Activated CD4-positive, alpha-beta T cell treated with anti-CD3 and anti-CD28 coated beads, Interleukin-2, amount 50 U/mL, for 16 hours (primary cell): ENCODE data around the gene SLC22A15.
"Not testable (repeated sequence)": the region's sequence is repeated elsewhere in the genome, so short reads cannot be mapped to it uniquely, and the experiment has no call there.

Experiments used
- DNase-seq: peaks from one replicate; pipeline ENCODE4 v3.0.0-alpha.2; 2020

The SLC22A15 gene

GRCh38 chr1:115982400-115982799 lies 6.1 kb downstream of the SLC22A15 start:
- DNase-seq, result no peak

GRCh38 chr1:115983584-115983983 lies 7.3 kb downstream of the SLC22A15 start:
- no peak for DNase-seq

DNA sequence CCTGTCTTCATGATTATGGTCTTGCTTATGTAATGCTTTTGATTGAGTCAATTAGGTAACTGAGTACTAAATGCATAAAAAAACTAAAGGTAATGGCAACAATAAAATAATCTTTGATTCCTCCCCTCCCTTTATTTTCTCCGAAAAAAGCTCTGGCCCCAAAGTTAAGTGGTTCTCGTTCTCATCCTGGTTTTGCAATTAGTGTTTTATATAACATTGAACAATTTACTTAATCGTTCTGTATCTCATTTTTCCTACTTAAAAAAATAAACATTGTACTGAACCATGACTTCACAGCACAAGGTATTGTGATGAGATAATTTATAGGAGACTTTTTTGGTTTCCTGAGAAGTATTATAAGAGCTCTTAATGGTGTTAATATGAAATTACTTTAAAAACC lies 11.3 kb downstream of the SLC22A15 start:
- DNase-seq, result no peak

DNA sequence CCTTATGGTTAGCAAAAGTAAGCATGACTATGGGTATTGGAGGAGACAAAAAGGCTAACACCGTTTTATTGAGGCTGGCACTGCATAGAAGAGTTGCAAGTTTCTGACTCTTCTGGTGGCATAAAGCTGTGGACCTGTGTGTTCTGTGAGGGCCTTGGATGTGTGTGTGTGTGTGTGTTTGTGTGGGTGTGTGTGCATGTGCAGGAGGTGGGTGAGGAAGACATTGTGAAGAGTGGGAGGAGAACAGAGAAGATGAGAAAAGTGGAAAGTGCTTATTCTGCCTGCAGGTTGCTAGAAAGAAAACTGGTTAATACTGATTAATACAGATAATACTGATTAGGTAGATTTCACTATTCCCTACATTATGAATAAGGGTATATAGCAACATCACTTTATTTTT lies 12.6 kb downstream of the SLC22A15 start:
- DNase-seq, result no peak

- no peak for DNase-seq
Observed at GRCh38 chr1:115989699-115990098, 13.4 kb downstream of the SLC22A15 start.

DNA sequence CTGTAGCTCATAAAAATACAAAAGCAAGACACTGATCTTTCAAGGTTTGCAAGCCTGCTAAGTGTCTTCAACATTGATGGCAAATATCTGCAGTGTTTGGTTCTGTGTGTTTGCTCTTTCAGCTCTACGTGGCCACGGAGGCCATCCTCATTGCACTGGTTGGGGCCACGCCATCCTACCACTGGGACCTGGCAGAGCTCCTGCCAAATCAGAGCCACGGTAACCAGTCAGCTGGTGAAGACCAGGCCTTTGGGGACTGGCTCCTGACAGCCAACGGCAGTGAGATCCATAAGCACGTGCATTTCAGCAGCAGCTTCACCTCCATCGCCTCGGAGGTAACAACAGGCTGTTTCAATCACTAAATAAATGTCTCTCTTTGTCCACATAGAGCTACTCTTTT lies 15.6 kb downstream of the SLC22A15 start:
- DNase-seq, result no peak

- DNase-seq, result not testable (repeated sequence)
Observed at GRCh38 chr1:115997921-115998320, 21.6 kb downstream of the SLC22A15 start.

DNA sequence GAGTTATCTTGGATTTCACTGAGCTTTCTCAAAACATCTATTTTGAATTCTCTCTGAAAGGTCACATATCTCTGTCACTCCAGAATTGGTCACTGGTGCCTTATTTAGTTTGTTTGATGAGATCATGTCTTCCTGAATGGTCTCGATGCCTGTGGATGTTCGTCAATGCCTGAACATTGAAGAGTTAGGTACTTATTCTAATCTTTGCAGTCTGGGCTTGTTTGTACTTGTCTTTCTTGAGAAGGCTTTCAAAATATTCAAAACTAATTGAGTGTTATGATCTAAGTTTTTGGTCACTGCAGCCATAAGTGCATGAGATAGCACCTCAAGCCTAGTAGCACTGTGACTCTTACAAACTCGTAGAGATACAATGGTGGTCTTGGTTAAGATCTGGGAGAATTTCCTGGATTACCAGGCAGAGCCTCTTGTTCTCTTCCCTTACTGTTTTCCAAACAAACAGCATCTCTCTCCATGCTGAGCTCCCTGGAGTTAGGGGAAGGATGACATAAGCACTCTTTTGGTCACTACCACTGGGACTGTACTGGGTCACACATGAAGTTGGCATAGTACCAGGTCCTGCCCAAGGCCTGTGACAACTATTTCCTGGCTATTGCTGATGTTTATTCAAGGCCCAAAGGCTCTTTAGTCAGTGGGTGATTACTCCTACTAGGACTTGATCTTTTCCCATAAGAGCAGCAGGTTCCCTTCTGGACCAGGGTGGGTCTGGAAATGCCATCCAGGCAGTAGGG lies 25.6 kb downstream of the SLC22A15 start:
- DNase-seq, result no peak

DNA sequence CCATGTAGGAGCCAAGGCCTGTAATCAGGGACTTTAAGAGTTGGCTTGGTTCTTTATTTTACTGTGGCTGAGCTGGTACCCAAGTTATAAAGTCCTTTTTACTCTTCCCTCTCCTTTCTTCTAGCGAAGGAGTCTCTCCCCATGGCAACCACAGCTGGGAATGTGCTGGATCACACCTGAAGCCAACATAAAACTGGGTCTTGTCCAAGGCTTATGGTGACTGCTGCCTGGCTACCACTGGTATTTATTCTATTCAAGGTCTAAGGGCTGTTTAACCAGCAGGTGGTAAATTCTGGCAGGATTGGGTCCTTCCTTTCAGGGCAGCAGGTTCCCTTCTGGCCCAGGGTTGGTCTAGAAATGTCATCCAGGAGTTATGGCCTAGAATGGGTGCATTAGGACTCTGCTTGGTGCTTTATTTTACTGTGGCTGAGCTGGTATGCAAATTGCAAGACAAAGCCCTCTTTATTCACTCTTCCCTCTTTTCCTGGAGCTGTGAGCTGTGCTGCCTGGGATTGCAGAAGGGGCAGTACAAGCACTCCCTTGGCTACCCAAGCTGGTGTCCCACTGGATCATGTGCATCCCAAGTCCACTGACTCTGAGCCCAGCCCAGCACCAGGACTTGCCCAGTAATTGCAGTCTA lies 26.6 kb downstream of the SLC22A15 start:
- no peak for DNase-seq

- DNase-seq, result no peak
Observed at GRCh38 chr1:116003823-116004222, 27.5 kb downstream of the SLC22A15 start.

GRCh38 chr1:116006486-116006964 lies 30.2 kb downstream of the SLC22A15 start:
- DNase-seq, result peak; percentile 29

DNA sequence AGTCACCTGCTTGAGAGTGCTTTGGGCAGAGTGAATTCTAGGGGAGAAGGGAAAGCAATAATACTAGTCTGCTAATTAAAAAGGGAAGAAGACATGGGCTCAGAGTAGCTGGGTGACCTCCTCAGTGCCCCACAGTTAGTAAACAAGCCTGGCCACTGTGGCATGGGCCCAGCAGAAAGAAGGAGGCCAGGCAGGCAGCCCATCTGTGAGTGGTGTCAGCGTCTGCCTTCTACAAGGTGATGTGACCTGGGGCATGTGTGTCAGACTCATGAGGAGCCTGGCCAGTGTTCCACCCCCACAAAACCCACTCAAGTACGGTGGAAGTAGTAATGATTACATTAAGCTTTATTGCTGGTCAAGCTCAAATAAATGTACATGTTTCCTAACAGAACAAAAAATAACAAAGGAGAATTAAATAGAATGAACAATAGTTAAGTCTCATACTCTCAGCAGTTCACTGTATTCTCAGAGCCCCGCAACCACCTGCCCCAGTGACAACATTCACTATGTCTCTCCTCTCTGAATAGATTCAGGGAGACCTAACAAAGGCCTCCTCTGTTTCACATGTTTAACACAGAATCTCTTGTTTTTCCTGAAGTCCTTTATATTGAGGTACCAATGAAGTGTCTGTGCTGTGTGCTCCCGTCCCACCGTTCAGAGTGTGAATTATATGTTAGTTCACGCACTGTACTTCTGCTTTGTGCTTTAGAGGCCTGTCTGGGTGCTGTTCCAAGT lies 32.5 kb downstream of the SLC22A15 start:
- DNase-seq, result no peak

DNA sequence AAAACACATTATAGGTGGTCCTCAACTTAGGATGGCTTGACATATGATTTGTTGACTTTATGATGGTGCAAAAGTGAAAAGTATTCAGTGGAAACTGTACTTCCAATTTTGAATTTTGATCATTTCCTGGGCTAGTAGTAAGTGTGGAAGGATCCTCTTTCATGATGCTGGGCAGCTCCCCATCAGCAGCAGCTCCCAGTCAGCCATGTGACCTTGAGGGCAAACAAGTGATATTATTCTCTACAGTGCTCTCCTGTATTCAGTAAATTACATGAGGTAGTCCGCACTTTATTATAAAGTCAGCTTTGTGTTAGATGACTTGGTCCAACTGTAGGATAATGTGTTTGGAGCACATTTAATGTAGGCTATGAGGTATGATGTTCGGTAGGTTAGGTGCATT lies 36.4 kb downstream of the SLC22A15 start:
- no peak for DNase-seq

GRCh38 chr1:116015679-116016078 lies 39.4 kb downstream of the SLC22A15 start:
- DNase-seq, result no peak

- DNase-seq, result no peak
Observed at GRCh38 chr1:116018007-116018406, 41.7 kb downstream of the SLC22A15 start.

DNA sequence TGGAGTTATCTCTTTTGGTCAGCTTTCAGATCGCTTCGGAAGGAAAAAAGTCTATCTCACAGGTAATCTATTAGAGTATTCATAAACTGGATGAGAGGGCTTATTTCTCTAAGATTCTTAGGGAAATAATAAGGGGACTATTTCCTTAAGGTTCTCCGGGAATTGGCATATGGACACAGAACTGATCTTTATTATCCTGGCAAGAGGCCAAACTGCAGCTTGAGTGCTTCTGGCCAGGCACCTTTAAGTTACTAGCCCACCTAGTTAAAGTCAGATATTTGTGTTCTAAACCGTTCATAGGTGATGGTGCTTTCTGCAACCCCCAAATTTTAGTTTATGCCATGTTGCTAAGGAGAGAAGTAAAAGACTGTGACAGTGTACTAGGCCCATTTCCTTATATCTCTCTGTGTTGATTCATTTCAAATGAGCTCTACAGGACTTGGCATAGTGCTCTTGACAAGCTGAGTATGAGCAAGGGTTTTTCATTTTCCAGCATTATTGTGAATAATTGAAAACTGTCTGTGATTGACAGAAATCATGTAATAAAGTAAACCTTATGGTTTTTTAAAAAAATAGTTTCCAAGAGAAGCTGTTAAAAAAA lies 43.4 kb downstream of the SLC22A15 start:
- no peak for DNase-seq

DNA sequence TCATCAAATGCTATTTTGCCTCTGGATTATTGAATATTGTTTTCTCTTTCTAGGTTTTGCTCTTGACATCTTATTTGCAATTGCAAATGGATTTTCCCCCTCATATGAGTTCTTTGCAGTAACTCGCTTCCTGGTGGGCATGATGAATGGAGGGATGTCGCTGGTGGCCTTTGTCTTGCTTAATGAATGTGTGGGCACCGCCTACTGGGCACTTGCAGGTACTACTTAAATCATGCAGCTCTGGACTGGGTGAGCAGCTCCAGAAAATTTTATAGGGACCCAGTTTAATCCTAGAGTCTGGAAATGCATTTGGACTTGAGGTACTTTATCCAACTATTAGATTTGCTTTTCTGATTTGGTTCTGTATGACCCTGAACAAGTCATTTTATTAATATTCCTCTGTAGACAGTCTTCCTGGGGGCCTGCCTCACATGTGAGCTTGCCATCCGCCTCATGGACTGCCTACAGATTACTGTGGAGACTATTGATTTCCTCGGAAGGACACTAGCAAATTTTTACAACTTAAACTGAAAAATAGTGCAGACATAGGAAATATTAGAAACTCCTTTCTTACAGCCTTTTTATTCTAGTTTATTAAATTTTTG lies 44.5 kb downstream of the SLC22A15 start:
- DNase-seq, result peak; percentile 53

DNA sequence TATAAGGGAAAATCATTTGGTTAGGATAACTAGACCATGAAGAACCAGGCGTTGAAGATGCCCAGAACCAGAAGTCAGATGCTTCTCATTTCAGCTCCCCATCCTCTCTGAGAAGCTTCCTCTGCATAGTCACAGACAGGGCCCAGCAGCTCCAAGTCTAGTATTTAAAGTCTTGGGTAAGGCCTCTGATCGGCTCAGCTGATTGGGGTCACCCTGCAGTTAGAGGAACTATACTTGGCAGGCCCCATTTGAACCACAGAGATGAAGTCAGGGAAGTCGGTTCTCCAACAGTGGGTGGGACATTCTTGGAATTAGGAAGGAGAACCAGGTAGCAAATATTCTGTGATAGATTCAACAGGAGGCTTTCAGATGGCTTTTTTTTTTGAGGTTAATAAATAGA lies 48.3 kb downstream of the SLC22A15 start:
- no peak for DNase-seq

- DNase-seq, result no peak
Observed at GRCh38 chr1:116026631-116027030, 50.3 kb downstream of the SLC22A15 start.

GRCh38 chr1:116031302-116031835 lies 55.1 kb downstream of the SLC22A15 start:
- no peak for DNase-seq

DNA sequence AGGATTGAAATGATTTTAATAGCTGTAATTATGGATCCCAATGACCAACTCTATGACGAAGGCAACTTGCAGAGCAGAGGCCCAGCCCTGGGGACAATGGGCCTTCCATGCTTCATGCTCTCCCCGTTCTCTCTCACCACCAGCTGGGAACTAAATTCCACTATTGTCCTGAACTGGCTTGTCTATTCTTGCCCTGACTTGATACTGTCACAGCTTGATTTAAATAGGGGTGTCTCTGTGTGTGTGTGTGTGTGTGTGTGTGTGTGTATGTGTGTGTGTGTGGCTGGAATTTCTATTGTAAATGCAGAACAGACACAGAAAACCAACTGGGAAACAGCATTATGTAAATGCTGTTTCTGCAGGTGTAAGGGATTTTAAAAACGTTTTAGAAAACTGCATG lies 57.0 kb downstream of the SLC22A15 start:
- no peak for DNase-seq

DNA sequence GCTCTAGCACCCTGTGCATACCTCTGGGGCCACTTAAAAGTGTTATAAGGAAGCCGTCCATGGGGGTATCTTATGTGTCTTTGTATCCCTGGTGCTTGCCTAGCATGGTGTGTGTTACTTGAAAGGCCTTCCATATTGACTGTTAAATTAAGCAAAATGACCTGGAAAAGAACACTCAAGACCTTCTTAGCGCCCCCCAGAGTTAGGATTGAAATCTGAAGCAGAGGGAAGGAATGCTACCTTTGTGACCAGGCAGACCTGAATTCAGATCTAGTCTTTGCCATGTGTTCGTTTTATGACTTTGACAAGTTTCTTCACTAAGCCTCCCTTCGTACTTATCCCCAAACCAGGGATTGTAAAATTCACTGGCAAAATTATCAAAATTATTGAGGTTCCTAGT lies 59.9 kb downstream of the SLC22A15 start:
- DNase-seq, result no peak

GRCh38 chr1:116038679-116039078 lies 62.4 kb downstream of the SLC22A15 start:
- DNase-seq, result no peak
